H1 (cell line): ENCODE results near the gene INAFM1.

ENCODE experiments used
- BRCA1 ChIP-seq: IDR thresholded peaks from 2 replicates; pipeline ENCODE4 v1.6.1; 2012; ENCODE audit warnings: low read depth, low read length, improper control_type of control experiment
- CTCF ChIP-seq, 3 experiments: IDR thresholded peaks; 1 replicate in 2 of 3; 2 replicates in 1 of 3; pipeline versions ENCODE4 v1.5.1 to v1.6.1; 2011; ENCODE audit warnings: low read length in 3 of 3, mild to moderate bottlenecking in 3 of 3, inconsistent platforms in 2 of 3, low read depth in 1 of 3, moderate library complexity in 1 of 3; ENCODE audit not compliant: insufficient read depth in 1 of 3; ENCODE audit errors: control extremely low read depth in 1 of 3
- EP300 ChIP-seq, 2 experiments: IDR thresholded peaks; 1 replicate in 1 of 2; 2 replicates in 1 of 2; pipeline ENCODE4 v1.6.1; 2011 to 2012; ENCODE audit warnings: low read depth in 2 of 2, low read length in 2 of 2, mild to moderate bottlenecking in 2 of 2, borderline replicate concordance in 1 of 2, inconsistent platforms in 1 of 2, moderate library complexity in 1 of 2
- EZH2 ChIP-seq: fragments of 200-600 bp; sonication (generic); IDR thresholded peaks from 2 replicates; pipeline ENCODE4 v1.7.1; 2012; ENCODE audit warnings: low read depth, mild to moderate bottlenecking, moderate library complexity, low read length, inconsistent platforms; ENCODE audit not compliant: severe bottlenecking
- HDAC2 ChIP-seq, 2 experiments: fragments of 300-600 bp in 1 of 2; sonication (generic) in 1 of 2; IDR thresholded peaks; 2 replicates each; pipeline ENCODE4 v1.6.1; 2011 to 2012; ENCODE audit warnings: low read depth in 2 of 2, low read length in 2 of 2, mild to moderate bottlenecking in 2 of 2, moderate library complexity in 2 of 2, borderline replicate concordance in 1 of 2, inconsistent platforms in 1 of 2
- JUND ChIP-seq: IDR thresholded peaks from 2 replicates; pipeline ENCODE4 v1.6.1; 2011; ENCODE audit warnings: mild to moderate bottlenecking, improper control_type of control experiment, low read length
- POLR2A ChIP-seq, 2 experiments: IDR thresholded peaks; 1 replicate in 1 of 2; 2 replicates in 1 of 2; pipeline ENCODE4 v1.6.1; 2011; ENCODE audit warnings: low read depth in 2 of 2, low read length in 2 of 2, mild to moderate bottlenecking in 2 of 2; ENCODE audit errors: control extremely low read depth in 1 of 2
- RAD21 ChIP-seq, 2 experiments: IDR thresholded peaks in 1 of 2; conservative IDR thresholded peaks in 1 of 2; 2 replicates each; pipeline ENCODE4 v1.6.1; 2011; ENCODE audit warnings: low read depth in 2 of 2, low read length in 2 of 2, improper control_type of control experiment in 1 of 2, inconsistent platforms in 1 of 2, mild to moderate bottlenecking in 1 of 2, moderate library complexity in 1 of 2
- RFX5 ChIP-seq: IDR thresholded peaks from 2 replicates; pipeline ENCODE4 v1.6.1; 2011; ENCODE audit warnings: low read depth, low read length, improper control_type of control experiment, borderline replicate concordance
- RNF2 ChIP-seq: fragments of 200-900, 300-1000 bp; sonication (generic); IDR thresholded peaks from 2 replicates; pipeline ENCODE4 v1.7.1; 2016; ENCODE audit warnings: borderline replicate concordance, low read depth, mild to moderate bottlenecking, antibody characterized with exemption, low read length; ENCODE audit not compliant: poor library complexity, severe bottlenecking; ENCODE audit errors: missing control alignments
- ZNF274 ChIP-seq: IDR thresholded peaks from 2 replicates; pipeline ENCODE4 v1.7.0; 2012; ENCODE audit warnings: low read length, borderline replicate concordance; ENCODE audit errors: extremely low read depth

DNA sequence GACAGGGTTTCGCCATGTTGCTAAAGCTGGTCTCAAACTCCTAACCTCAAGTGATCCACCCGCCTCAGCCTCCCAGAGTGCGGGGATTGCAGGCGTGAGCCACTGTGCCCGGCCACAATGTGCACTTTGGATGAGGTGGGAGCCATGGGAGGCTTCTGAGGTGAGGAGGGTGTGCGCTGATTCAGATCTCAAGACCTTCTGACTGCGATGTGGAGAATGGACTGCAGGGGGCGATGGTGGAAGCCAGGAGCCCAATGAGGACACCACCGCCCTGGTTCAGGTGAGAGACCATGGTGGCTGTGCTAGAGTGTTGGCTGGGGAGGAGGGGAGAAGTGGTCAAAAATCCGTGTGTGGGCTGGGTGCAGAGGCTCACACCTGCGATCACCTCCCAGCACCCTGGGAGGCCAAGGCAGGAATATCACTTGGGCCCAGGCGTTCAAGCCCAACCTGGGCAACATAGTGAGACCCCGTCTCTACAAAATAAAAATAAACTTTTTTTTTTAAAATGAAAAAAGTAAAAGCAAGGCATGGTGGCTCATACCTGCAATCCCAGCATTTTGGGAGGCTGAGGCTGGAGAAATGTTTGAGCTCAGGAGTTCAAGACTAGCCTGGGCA, 5.6 kb downstream of the INAFM1 start:
- TF ChIP-seq CTCF (IDR thresholded peaks at IDR 0.05; ENCODE audit: control extremely low read depth in 1 of 3, insufficient read depth in 1 of 3, low read depth in 1 of 3, low read length in 3 of 3) (peak; percentile 58 to 82 (median 76)), RNF2 (no peak), HDAC2 (IDR thresholded peaks at IDR 0.05; ENCODE audit: borderline replicate concordance in 1 of 2, low read depth in 2 of 2, low read length in 2 of 2) (no peak), EZH2 (no peak), ZNF274 (no peak), POLR2A (IDR thresholded peaks at IDR 0.05; ENCODE audit: control extremely low read depth in 1 of 2, low read depth in 2 of 2, low read length in 2 of 2) (no peak), RAD21 (IDR thresholded peaks at IDR 0.05 in 1 of 2, conservative IDR thresholded peaks at IDR 0.05 in 1 of 2; ENCODE audit: low read depth in 2 of 2, low read length in 2 of 2) (peak; percentile 30 to 46; a peak in 3 of 4 replicates), RFX5 (no peak), JUND (no peak), EP300 (IDR thresholded peaks at IDR 0.05; ENCODE audit: borderline replicate concordance in 1 of 2, low read depth in 2 of 2, low read length in 2 of 2) (no peak), BRCA1 (no peak)
